Measurements from ENCODE around the gene RNASE1.

- TF ChIP-seq EZH2 (IDR thresholded peaks at IDR 0.05; ENCODE audit: insufficient read depth, poor library complexity, severe bottlenecking): no peak
- TF ChIP-seq EZH2phosphoT487 (IDR thresholded peaks at IDR 0.05; ENCODE audit: insufficient read depth, low read depth): no peak
Measured at GRCh38 chr14:20782280-20782890, 20.3 kb downstream of the RNASE1 start.
